Kidney (tissue), 14 donors: Measurements from ENCODE around the gene RNGTT. TPM values are rescaled to one million over a fixed set of nuclear protein-coding genes. Genes with fewer than 3 reads are reported as not detected.

Experiments used
- DNase-seq, 5 donors: peaks; one replicate each; pipeline ENCODE4 v3.0.0-alpha.2; 2013 to 2020
- FAIRE-seq: peaks from 2 replicates; lab custom pipeline; 2012; peaks lifted over from hg19 to GRCh38; lab: Jason Lieb, UNC
- H3K27ac ChIP-seq, 2 donors: one replicate each; pipeline ENCODE4 v1.7.0; 2013; ENCODE audit warnings: low read depth in 2 of 2, low read length in 2 of 2, inconsistent platforms in 1 of 2
- H3K27me3 ChIP-seq: one replicate; pipeline ENCODE4 v1.7.1; 2013; ENCODE audit warnings: low read length, inconsistent platforms; ENCODE audit not compliant: control insufficient read depth, insufficient read depth
- H3K36me3 ChIP-seq, 3 donors: one replicate each; pipeline versions ENCODE4 v1.7.0 to v1.7.1; 2013; ENCODE audit warnings: low read length in 3 of 3, control low read depth in 1 of 3, inconsistent platforms in 1 of 3; ENCODE audit not compliant: insufficient read depth in 3 of 3, control insufficient read depth in 2 of 3
- H3K4me1 ChIP-seq, 3 donors: one replicate each; pipeline versions ENCODE4 v1.7.0 to v1.7.1; 2013; ENCODE audit warnings: low read length in 3 of 3, inconsistent platforms in 1 of 3, low read depth in 1 of 3; ENCODE audit not compliant: control insufficient read depth in 2 of 3, insufficient read depth in 2 of 3
- H3K4me3 ChIP-seq, 3 donors: one replicate each; pipeline versions ENCODE4 v1.7.0 to v1.8.1; 2013; ENCODE audit warnings: low read length in 3 of 3, control low read depth in 1 of 3, inconsistent platforms in 1 of 3
- H3K9ac ChIP-seq, 3 donors: one replicate each; pipeline versions ENCODE4 v1.7.0 to v1.7.1; 2013; ENCODE audit warnings: low read length in 3 of 3, control low read depth in 1 of 3, inconsistent platforms in 1 of 3
- H3K9me3 ChIP-seq, 3 donors: one replicate each; pipeline versions ENCODE4 v1.7.0 to v1.7.1; 2013; ENCODE audit warnings: low read length in 3 of 3, control low read depth in 1 of 3, inconsistent platforms in 1 of 3; ENCODE audit not compliant: control insufficient read depth in 2 of 3, insufficient read depth in 1 of 3
- intact Hi-C: fragments of 100-400 bp; cut with DNase I; formaldehyde crosslinking; loops from one replicate; pipeline ENCODE4 v1.11.1; 2022
- polyA plus RNA-seq: library from polyadenylated mRNA; stranded (reverse); fragments of 350-450 nt; fragmentation: Illumina TruSeq; extraction: RNeasy Lipid Tissue Mini Kit (QIAGEN cat#74804); gene quantifications from one replicate; pipeline ENCODE4 v1.2.3, GENCODE V29; 2014; ENCODE audit warnings: low read depth, low replicate concordance; ENCODE audit not compliant: insufficient read depth
- total RNA-seq: library from RNA; stranded (reverse); fragmentation: NEBNext Ultra II Directional; extraction: Animal tissue kit (Norgen Biotek cat#: 25700); gene quantifications from one replicate; pipeline ENCODE4 v1.2.1, GENCODE V29; 2021
- TF ChIP-seq, protein P1 (sequence below): IDR thresholded peaks from 3 replicates; pipeline ENCODE4 v1.5.1; 2012; ENCODE audit warnings: mild to moderate bottlenecking, moderate library complexity, borderline replicate concordance; ENCODE audit not compliant: insufficient read depth; ENCODE audit errors: extremely low read depth
- donor health status: control.
- donor health status: control.
- donor health status: control.
- donor health status: control.
- donor health status: control.
- donor health status: DM: yes; HTN: yes; CAD: no.
- donor health status: Normal renal cell carcinoma (clear cell type).

Gene RNGTT
- total and polyA plus RNA-seq, 2 donors from 2014 or later, result 5.4 to 13.8 TPM

DNA sequence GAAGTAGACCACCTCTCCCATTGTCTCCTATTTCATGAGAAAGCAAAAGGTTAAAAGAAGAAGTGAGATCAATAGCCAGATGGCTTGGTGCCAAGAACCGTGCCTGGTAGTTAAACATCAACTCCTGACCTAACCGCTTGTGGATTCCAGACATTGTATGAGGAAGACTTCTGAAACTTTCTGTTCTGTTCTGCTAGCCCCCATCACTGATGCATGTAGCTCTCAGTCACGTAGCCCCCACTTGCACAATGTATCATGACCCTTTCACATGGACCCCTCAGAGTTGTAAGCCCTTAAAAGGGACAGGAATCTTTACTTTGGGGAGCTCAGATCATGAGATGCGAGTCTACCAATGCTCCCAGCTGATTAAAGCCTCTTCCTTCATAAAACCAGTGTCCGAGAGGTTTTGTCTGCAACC is 301.2 kb downstream of the RNGTT start:
- TF ChIP-seq, protein P1, sequence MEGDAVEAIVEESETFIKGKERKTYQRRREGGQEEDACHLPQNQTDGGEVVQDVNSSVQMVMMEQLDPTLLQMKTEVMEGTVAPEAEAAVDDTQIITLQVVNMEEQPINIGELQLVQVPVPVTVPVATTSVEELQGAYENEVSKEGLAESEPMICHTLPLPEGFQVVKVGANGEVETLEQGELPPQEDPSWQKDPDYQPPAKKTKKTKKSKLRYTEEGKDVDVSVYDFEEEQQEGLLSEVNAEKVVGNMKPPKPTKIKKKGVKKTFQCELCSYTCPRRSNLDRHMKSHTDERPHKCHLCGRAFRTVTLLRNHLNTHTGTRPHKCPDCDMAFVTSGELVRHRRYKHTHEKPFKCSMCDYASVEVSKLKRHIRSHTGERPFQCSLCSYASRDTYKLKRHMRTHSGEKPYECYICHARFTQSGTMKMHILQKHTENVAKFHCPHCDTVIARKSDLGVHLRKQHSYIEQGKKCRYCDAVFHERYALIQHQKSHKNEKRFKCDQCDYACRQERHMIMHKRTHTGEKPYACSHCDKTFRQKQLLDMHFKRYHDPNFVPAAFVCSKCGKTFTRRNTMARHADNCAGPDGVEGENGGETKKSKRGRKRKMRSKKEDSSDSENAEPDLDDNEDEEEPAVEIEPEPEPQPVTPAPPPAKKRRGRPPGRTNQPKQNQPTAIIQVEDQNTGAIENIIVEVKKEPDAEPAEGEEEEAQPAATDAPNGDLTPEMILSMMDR, result no peak
- H3K9ac ChIP-seq, result no peak overlapping the region
- peaks cover 0 to 14% (median 2%) of the 10 kb centered on the region in 3 donors for H3K9me3 ChIP-seq
- no peak overlapping the region for H3K4me3 ChIP-seq
- no peak for FAIRE-seq
- intact Hi-C loops, result no loop called here
- no peak overlapping the region for H3K27ac ChIP-seq
- H3K4me1 ChIP-seq, result no peaks in the 10 kb centered on the region
- no peaks in the 10 kb centered on the region for H3K27me3 ChIP-seq
- no peaks in the 10 kb centered on the region for H3K36me3 ChIP-seq
- DNase-seq, result no peak

DNA sequence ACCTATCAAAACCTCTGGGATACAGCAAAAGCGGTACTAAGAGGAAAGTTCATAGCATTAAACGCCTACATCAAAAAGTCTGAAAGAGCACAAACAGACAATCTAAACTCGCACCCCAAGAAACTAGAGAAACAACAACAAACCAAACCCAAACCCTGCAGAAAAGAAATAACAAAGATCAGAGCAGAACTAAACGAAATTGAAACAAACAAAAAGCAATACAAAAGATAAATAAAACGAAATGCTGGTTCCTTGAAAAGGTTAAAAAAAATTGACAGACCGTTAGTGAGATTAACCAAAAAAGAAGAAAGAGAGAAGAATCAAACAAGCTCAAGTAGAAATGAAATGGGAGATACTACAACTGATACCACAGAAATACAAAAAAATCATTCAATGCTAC is 302.3 kb downstream of the RNGTT start:
- no peaks in the 10 kb centered on the region for H3K27me3 ChIP-seq
- H3K27ac ChIP-seq, result no peak overlapping the region
- peaks cover 0 to 18% (median 2%) of the 10 kb centered on the region in 3 donors for H3K9me3 ChIP-seq
- TF ChIP-seq, protein P1, result no peak
- no peak overlapping the region for H3K4me3 ChIP-seq
- no peaks in the 10 kb centered on the region for H3K4me1 ChIP-seq
- H3K9ac ChIP-seq, result no peak overlapping the region
- intact Hi-C loops, result no loop called here
- no peaks in the 10 kb centered on the region for H3K36me3 ChIP-seq
- no peak for FAIRE-seq
- no peak for DNase-seq

DNA sequence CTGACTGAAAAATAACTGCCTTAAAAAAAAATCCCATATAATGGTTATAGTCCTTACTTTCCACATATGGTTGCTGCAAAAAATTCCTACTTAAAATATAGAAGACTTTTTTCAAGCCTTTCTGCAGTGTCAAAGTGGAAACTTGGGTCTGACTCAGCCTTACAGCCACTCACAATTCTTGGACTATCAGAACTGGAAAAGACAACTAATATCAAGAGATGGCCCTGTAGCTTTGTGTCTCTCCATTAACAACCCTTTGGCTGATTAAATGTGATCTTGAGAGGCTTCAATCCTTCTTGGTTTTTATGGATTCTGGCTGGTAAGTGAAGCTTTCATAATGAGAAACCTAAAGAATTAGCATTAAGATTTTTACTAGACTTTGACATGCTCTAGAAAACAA is 307.8 kb downstream of the RNGTT start:
- Histone ChIP-seq H3K36me3 (no peaks in the 10 kb centered on the region), H3K27me3 (no peaks in the 10 kb centered on the region), H3K9me3 (peaks cover 0 to 10% (median 2%) of the 10 kb centered on the region in 3 donors), H3K27ac (no peak overlapping the region), H3K4me3 (no peak overlapping the region), H3K9ac (no peak overlapping the region), H3K4me1 (no peaks in the 10 kb centered on the region)
- TF ChIP-seq, protein P1, result no peak
- no peak for FAIRE-seq
- DNase-seq, result no peak
- intact Hi-C loops, result no loop called here

DNA sequence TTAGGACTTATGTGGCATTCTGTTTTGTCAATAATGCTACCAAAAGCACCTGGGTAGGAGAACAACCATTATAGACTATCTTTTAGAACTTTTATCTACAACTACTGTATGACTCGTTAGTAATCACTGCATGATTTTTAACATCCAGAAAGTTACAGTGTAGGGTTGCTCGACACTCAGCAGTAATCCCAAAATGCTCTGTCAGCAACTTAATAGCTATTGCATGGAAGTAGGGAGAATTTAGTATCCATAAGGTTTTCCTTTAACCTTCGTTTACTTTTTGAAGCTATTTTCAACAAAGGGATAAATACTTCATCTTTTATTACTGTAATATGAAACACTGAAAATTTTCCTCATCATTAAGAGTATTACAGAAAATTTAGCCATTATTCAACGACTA is 309.5 kb downstream of the RNGTT start:
- TF ChIP-seq, protein P1, result no peak
- FAIRE-seq, result no peak
- Histone ChIP-seq H3K4me1 (no peaks in the 10 kb centered on the region), H3K27ac (no peak overlapping the region), H3K4me3 (no peak overlapping the region), H3K9me3 (peaks cover 0 to 10% (median 2%) of the 10 kb centered on the region in 3 donors), H3K9ac (no peak overlapping the region), H3K27me3 (no peaks in the 10 kb centered on the region), H3K36me3 (no peaks in the 10 kb centered on the region)
- DNase-seq, result no peak
- intact Hi-C loops, result no loop called here
